Motor neuron (in vitro differentiated cells): Measurements from ENCODE around the gene ABCG8. TPM values are rescaled to one million over a fixed set of nuclear protein-coding genes. Genes with fewer than 3 reads are reported as not detected.

Source experiments
- ATAC-seq, 8 experiments: fragments of 200-7000 bp; cut with Tn5 transposase; replicated peaks in 6 of 8; 2 replicates each; pipeline ENCODE4 v1.8.0; 2021; ENCODE audit warnings: mild to moderate bottlenecking in 8 of 8, moderate library complexity in 8 of 8
- H3K27ac ChIP-seq, 2 donors: fragments of 250-450 bp; sonication (Bioruptor Pico); 2 replicates each; pipeline ENCODE4 v1.9.0; 2021; ENCODE audit warnings: antibody characterized with exemption in 2 of 2, mild to moderate bottlenecking in 2 of 2, moderate library complexity in 1 of 2
- H3K4me1 ChIP-seq, 2 donors: fragments of 250-450 bp; sonication (Bioruptor Pico); replicated peaks in 1 of 2; 2 replicates each; pipeline ENCODE4 v1.6.1; 2021; ENCODE audit warnings: antibody characterized with exemption in 2 of 2, mild to moderate bottlenecking in 2 of 2, moderate library complexity in 1 of 2
- H3K4me3 ChIP-seq, 5 donors: fragments of 250-450 bp; sonication (Bioruptor Pico); 2 replicates each; pipeline ENCODE4 v1.9.0; 2021; ENCODE audit warnings: antibody characterized with exemption in 5 of 5, mild to moderate bottlenecking in 5 of 5, moderate library complexity in 4 of 5
- WGBS, 10 experiments: fragments of 450-650 bp; shearing (Covaris generic); methylation state at CpG; one replicate each; pipeline ENCODE4 v1.0.0; 2022; 5-methylcytosine and 5-hydroxymethylcytosine counted together
- in situ Hi-C, 9 experiments: fragments of 400-800 bp; cut with MboI; loops; one replicate each; pipeline ENCODE4 v1.15.0; 2021; ENCODE audit warnings: low sequenced_read_pairs in 9 of 9, low pct_unique_long_range_greater_than_20kb in 2 of 9; ENCODE audit not compliant: unreplicated experiment in 9 of 9
- total RNA-seq, 8 experiments: library from RNA; unstranded; fragments of 300-600 nt; gene quantifications; 2 replicates each; pipeline versions ENCODE4 v1.2.3 to v1.2.4, GENCODE V29; 2022

ABCG8 gene
- total RNA-seq, 8 experiments from 2014 or later = 0.11 to 0.94 (median 0.19) TPM

GRCh38 chr2:43852196-43852730 is 13.5 kb downstream of the ABCG8 start:
- Histone ChIP-seq H3K27ac (no peak overlapping the region), H3K4me3 (no peak overlapping the region), H3K4me1 (no peaks in the 10 kb centered on the region)
- in situ Hi-C loops = no loop called here
- WGBS, 10 experiments = 60 to 100% (median 80%) methylated on average over 1 to 5 of the region's 21 CpGs; no CpG with 5 or more reads in 5 of the 10 experiments
- no peak for ATAC-seq

GRCh38 chr2:43853141-43854081 is 14.6 kb downstream of the ABCG8 start:
- Histone ChIP-seq H3K4me1 (no peaks in the 10 kb centered on the region), H3K4me3 (no peak overlapping the region), H3K27ac (no peak overlapping the region)
- ATAC-seq = no peak
- in situ Hi-C loops = no loop called here
- WGBS, 10 experiments = 33 to 83% (median 71%) methylated on average over 1 to 5 of the region's 10 CpGs; no CpG with 5 or more reads in 2 of the 10 experiments

GRCh38 chr2:43854671-43855070 is 15.9 kb downstream of the ABCG8 start:
- WGBS, 10 experiments = 8 to 100% (median 51%) methylated on average over 2 to 3 of the region's 3 CpGs; no CpG with 5 or more reads in 4 of the 10 experiments
- no peak for ATAC-seq
- in situ Hi-C loops = no loop called here

GRCh38 chr2:43855292-43855691 is 16.5 kb downstream of the ABCG8 start:
- Histone ChIP-seq H3K27ac (no peak overlapping the region), H3K4me1 (no peaks in the 10 kb centered on the region), H3K4me3 (no peak overlapping the region)
- no peak for ATAC-seq
- 38 to 92% (median 67%) methylated on average over 1 to 2 of the region's 2 CpGs; no CpG with 5 or more reads in 2 of the 10 experiments for WGBS, 10 experiments
- in situ Hi-C loops = no loop called here

More at GRCh38 chr2:43854671-43855070, 15.9 kb downstream of the ABCG8 start:
- Histone ChIP-seq H3K27ac (no peak overlapping the region), H3K4me1 (no peaks in the 10 kb centered on the region), H3K4me3 (no peak overlapping the region)

- ATAC-seq = no peak
- in situ Hi-C loops = no loop called here
- Histone ChIP-seq H3K4me3 (no peak overlapping the region), H3K27ac (no peak overlapping the region), H3K4me1 (no peaks in the 10 kb centered on the region)
- WGBS, 10 experiments = 28 to 81% (median 68%) methylated on average over 1 to 9 of the region's 12 CpGs; no CpG with 5 or more reads in 2 of the 10 experiments
Observed at GRCh38 chr2:43872151-43872550, 33.4 kb downstream of the ABCG8 start.

GRCh38 chr2:43874776-43875451 is 36.1 kb downstream of the ABCG8 start:
- Histone ChIP-seq H3K27ac (no peak overlapping the region), H3K4me3 (no peak overlapping the region), H3K4me1 (no peaks in the 10 kb centered on the region)
- WGBS, 10 experiments = 53 to 88% (median 80%) methylated on average over 3 to 11 of the region's 11 CpGs; no CpG with 5 or more reads in 4 of the 10 experiments
- no peak for ATAC-seq
- in situ Hi-C loops = loop anchor here in 1 of 9 experiments (25.0 kb wide), 1 partner anchor 263 kb away; no protein-coding TSS in a partner anchor

- H3K4me1 ChIP-seq = no peaks in the 10 kb centered on the region
- H3K27ac ChIP-seq = no peak overlapping the region
- ATAC-seq = peak; percentile 41 to 80 (median 68)
- in situ Hi-C loops = loop anchor here in 1 of 9 experiments (25.0 kb wide), 1 partner anchor 266 kb away; no protein-coding TSS in a partner anchor
- WGBS, 10 experiments = 0 to 100% (median 16%) methylated on average over 1 to 11 of the region's 16 CpGs; no CpG with 5 or more reads in 1 of the 10 experiments
- no peak overlapping the region for H3K4me3 ChIP-seq
Observed at GRCh38 chr2:43877782-43878464, 39.2 kb downstream of the ABCG8 start.

GRCh38 chr2:43879261-43879660 is 40.5 kb downstream of the ABCG8 start:
- Histone ChIP-seq H3K27ac (no peak overlapping the region), H3K4me3 (no peak overlapping the region), H3K4me1 (no peaks in the 10 kb centered on the region)
- in situ Hi-C loops = loop anchor here in 1 of 9 experiments (25.0 kb wide), 1 partner anchor 267 kb away; no protein-coding TSS in a partner anchor
- no peak for ATAC-seq
- WGBS, 10 experiments = 0 to 100% (median 68%) methylated on average over 1 to 4 of the region's 5 CpGs; no CpG with 5 or more reads in 2 of the 10 experiments

- Histone ChIP-seq H3K4me1 (peaks cover 12% of the 10 kb centered on the region in 2 donors), H3K4me3 (no peak overlapping the region), H3K27ac (no peak overlapping the region)
- in situ Hi-C loops = loop anchor here in 1 of 9 experiments (25.0 kb wide), 1 partner anchor 268 kb away; no protein-coding TSS in a partner anchor
- 80 to 96% (median 95%) methylated on average over 1 to 9 of the region's 9 CpGs; no CpG with 5 or more reads in 4 of the 10 experiments for WGBS, 10 experiments
- no peak for ATAC-seq
Observed at GRCh38 chr2:43880471-43880870, 41.7 kb downstream of the ABCG8 start.

GRCh38 chr2:43880952-43881351 is 42.2 kb downstream of the ABCG8 start:
- Histone ChIP-seq H3K27ac (no peak overlapping the region), H3K4me3 (no peak overlapping the region), H3K4me1 (peaks cover 12 to 17% of the 10 kb centered on the region in 2 donors)
- 61 to 100% (median 96%) methylated on average over 1 to 4 of the region's 5 CpGs; no CpG with 5 or more reads in 5 of the 10 experiments for WGBS, 10 experiments
- no peak for ATAC-seq
- in situ Hi-C loops = loop anchor here in 1 of 9 experiments (25.0 kb wide), 1 partner anchor 269 kb away; no protein-coding TSS in a partner anchor

- in situ Hi-C loops = loop anchor here in 1 of 9 experiments (25.0 kb wide), 1 partner anchor 270 kb away; no protein-coding TSS in a partner anchor
- no peak for ATAC-seq
- 64 to 100% (median 96%) methylated on average over 1 to 4 of the region's 4 CpGs for WGBS, 10 experiments
- Histone ChIP-seq H3K4me1 (peaks cover 12 to 17% of the 10 kb centered on the region in 2 donors), H3K27ac (no peak overlapping the region), H3K4me3 (no peak overlapping the region)
Observed at GRCh38 chr2:43882312-43882711, 43.5 kb downstream of the ABCG8 start.

GRCh38 chr2:43884689-43885088 is 45.9 kb downstream of the ABCG8 start:
- ATAC-seq = no peak
- WGBS, 10 experiments = 55 to 100% (median 85%) methylated on average over 2 to 5 of the region's 5 CpGs; no CpG with 5 or more reads in 2 of the 10 experiments
- in situ Hi-C loops = loop anchor here in 1 of 9 experiments (25.0 kb wide), 1 partner anchor 272 kb away; no protein-coding TSS in a partner anchor
- Histone ChIP-seq H3K4me1 (peaks cover 12 to 17% of the 10 kb centered on the region in 2 donors), H3K4me3 (no peak overlapping the region), H3K27ac (no peak overlapping the region)
